Measurements from ENCODE around the gene OR51S1.
"Not testable (repeated sequence)": the region's sequence is repeated elsewhere in the genome, so short reads cannot be mapped to it uniquely, and the experiment has no call there.

Gene OR51S1

GRCh38 chr11:4808476-4808875, 40.5 kb downstream of the OR51S1 start:
- DNase-seq (ENCODE audit: low read depth): no peak

DNA sequence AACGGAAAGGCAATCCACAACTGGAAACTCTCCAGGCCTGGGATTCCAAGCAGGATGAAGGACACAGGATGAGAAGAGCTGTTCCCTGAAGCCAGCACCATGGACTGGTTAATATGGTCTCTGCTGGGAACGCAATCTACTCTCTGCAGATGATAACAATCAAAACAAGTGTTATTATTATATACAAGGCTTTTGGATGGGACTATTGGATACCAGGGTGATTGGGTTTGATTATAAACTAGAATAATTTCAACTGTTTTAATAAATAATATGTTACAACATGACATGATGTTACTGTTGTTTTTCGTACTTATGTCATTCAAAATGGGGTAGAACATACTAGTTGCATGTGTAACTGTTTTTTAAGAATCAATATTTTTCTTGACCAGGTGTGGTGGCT, 44.7 kb downstream of the OR51S1 start, which contains the start of gene OR52R1:
Gene OR52R1 (minus strand): TSS at position 101 of the 400 bp plus-strand sequence. CDS start 0 bp downstream, at position 101.
- no peak for DNase-seq (ENCODE audit: low read depth)

- DNase-seq (ENCODE audit: low read depth): not testable (repeated sequence)
These were observed 47.7 kb downstream of the OR51S1 start for GRCh38 chr11:4801316-4801715.

DNA sequence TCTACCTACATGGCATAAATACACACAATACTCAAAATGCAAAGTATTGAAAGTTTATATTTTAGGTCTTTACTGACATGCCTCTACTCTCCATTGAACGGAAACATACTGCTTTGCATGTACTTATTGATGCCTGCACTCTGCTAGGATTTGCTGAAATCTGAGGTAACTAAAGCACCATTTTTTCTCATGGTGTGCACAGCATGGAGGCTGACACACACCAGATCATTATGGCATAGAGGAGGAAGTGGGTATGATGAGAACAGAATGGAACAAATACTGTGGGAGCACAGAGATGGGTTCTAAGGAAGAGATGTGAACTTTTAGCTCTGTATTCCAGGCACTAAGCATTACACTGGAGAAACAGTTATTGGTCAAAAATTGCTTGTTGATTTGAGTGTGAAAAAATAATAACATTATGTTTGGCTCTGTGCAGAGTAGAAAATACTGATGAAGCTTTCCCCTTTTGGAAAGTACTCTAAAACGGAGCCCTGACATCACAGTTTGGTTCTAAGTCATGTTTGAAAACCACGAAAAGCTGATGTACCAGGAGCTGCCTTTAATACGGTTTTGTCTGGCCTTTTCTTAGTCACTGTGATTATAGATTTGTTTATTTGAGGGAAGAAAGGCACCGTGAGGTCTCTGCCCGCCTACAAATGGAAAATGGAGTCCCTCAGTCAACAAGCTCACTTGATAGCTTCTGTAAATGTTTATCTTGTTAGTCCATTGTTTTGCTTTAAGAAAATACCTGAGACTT, 50.4 kb downstream of the OR51S1 start:
- no peak for DNase-seq (ENCODE audit: low read depth)
